Activated naive CD8-positive, alpha-beta T cell treated with anti-CD3 and anti-CD28 coated beads, Interleukin-2, amount 50 U/mL, for 24 hours (primary cell): ENCODE measurements around the gene PLCB1.
A peak's percentile ranks its signal among the peaks of the same experiment; 100 is the strongest.
"Not testable (repeated sequence)": the region's sequence is repeated elsewhere in the genome, so short reads cannot be mapped to it uniquely, and the experiment has no call there.

Experiments used
- ATAC-seq: fragments of 150-1000 bp; cut with Tn5 transposase; one replicate; pipeline ENCODE4 v1.10.0; 2021
- DNase-seq: peaks from one replicate; pipeline ENCODE4 v3.0.0; 2021
- H3K27ac Mint-ChIP-seq: one replicate; pipeline ENCODE4 v1.8.0; 2021; ENCODE audit warnings: mild to moderate bottlenecking, mixed read lengths
- H3K27me3 Mint-ChIP-seq: one replicate; pipeline ENCODE4 v1.8.0; 2021; ENCODE audit warnings: mixed read lengths
- H3K36me3 Mint-ChIP-seq: one replicate; pipeline ENCODE4 v1.8.0; 2021; ENCODE audit warnings: low read depth, mixed read lengths
- H3K4me1 Mint-ChIP-seq: one replicate; pipeline ENCODE4 v1.8.0; 2021; ENCODE audit warnings: mixed read lengths
- H3K4me3 Mint-ChIP-seq: one replicate; pipeline ENCODE4 v1.8.0; 2021; ENCODE audit warnings: mild to moderate bottlenecking, moderate library complexity, mixed read lengths
- H3K9me3 Mint-ChIP-seq: one replicate; pipeline ENCODE4 v1.8.0; 2021; ENCODE audit warnings: mixed read lengths

Gene PLCB1

DNA sequence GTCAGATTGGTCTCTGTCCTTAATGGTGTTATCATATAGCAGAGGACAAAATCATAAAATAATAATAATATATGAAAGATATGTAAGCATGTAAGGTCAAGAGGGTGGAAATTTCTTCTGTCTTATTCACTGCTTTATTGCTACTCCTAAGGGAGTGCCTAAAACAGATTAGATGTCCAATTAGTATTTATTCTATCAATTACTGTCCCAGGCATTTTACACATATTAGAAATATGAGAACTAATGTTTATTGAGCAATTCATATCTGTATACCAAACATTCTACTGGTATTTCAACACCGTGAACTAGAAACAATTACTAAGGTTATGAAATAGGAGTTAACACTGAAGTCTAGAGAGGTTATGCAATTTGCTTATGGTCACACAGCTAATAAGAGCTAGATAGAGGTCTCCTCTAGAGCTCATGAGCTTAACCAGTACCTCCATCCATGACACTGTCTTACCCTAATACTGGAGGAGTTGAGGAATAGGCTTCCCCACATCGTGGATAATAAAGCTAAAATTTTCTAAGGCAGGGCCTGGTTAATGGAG is 302.3 kb downstream of the PLCB1 start:
- DNase-seq (no peak), ATAC-seq (no peak)
- Mint-ChIP-seq H3K27ac (no peak overlapping the region), H3K4me1 (peaks cover 3% of the 10 kb centered on the region), H3K36me3 (no peaks in the 10 kb centered on the region), H3K4me3 (no peak overlapping the region), H3K27me3 (no peaks in the 10 kb centered on the region), H3K9me3 (no peaks in the 10 kb centered on the region)

DNA sequence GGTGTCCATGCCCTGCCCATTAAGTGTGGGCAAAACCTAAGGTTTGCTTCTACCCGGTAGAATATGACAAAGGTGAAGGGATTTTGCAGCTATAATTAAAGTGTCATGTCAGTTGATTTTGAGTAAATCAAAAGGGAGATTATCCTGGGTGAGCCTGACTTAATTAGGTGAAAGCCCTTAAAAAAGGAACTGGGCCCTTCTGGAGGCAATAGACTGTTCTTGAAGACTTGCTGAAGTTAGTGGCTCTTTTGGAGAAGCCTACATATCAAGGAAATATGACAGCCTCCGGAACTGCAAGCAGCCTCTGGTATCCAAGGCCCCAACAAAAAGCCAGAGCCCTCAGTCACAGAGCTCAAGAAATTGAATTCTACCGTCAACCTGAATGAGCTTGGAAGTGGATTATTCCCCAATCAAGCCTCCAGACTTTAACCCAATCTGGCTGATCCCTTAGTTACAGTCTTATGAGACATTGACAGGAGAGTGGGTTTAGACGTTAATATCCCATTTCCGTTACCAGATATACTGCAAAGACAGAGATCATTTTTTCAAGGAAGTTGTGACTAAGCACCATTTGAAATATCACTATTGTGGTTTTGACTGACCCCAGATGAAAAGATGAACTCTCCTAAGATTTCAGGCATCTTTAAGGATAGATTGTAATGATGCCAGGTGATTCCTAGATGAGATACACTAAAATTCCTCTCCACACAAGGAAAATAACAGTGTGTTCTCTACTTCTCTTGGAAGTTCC is 303.4 kb downstream of the PLCB1 start:
- Mint-ChIP-seq H3K4me1 (no peaks in the 10 kb centered on the region), H3K9me3 (no peaks in the 10 kb centered on the region), H3K27ac (no peak overlapping the region), H3K27me3 (no peaks in the 10 kb centered on the region), H3K36me3 (no peaks in the 10 kb centered on the region), H3K4me3 (no peak overlapping the region)
- DNase-seq = no peak
- ATAC-seq = no peak

GRCh38 chr20:8436938-8437337 is 304.9 kb downstream of the PLCB1 start:
- not testable (repeated sequence) for H3K9me3 Mint-ChIP-seq, ATAC-seq, H3K4me1 Mint-ChIP-seq, H3K4me3 Mint-ChIP-seq, H3K27me3 Mint-ChIP-seq, DNase-seq, H3K36me3 Mint-ChIP-seq, H3K27ac Mint-ChIP-seq

DNA sequence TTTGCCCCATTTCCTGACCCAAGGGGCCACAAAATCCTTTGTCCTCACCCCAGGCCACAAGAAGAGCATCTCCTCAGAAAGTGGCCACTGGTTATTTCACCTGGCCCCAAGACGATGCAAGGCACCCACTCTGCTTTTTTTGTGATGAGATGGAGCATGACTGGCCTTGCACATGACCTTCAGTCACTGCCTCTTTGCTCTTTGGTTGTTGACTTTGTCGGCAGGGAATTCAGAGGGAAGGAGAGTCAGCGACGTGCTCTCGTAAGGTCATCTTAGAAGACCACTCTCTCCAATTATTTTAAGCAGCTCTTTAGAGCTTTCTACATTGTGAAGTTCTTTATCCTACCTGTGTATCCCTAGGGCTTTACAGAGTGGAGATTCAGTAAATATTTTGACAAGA is 306.7 kb downstream of the PLCB1 start:
- Mint-ChIP-seq H3K27me3 (no peaks in the 10 kb centered on the region), H3K36me3 (no peaks in the 10 kb centered on the region), H3K4me1 (no peaks in the 10 kb centered on the region), H3K4me3 (no peak overlapping the region), H3K9me3 (peaks cover 2% of the 10 kb centered on the region), H3K27ac (no peak overlapping the region)
- DNase-seq (no peak), ATAC-seq (no peak)

- no peak for ATAC-seq
- Mint-ChIP-seq H3K36me3 (no peaks in the 10 kb centered on the region), H3K4me3 (no peak overlapping the region), H3K4me1 (no peaks in the 10 kb centered on the region), H3K27me3 (no peaks in the 10 kb centered on the region), H3K27ac (no peak overlapping the region), H3K9me3 (peaks cover 5% of the 10 kb centered on the region)
- no peak for DNase-seq
Measured at GRCh38 chr20:8443464-8444072, 311.5 kb downstream of the PLCB1 start.

DNA sequence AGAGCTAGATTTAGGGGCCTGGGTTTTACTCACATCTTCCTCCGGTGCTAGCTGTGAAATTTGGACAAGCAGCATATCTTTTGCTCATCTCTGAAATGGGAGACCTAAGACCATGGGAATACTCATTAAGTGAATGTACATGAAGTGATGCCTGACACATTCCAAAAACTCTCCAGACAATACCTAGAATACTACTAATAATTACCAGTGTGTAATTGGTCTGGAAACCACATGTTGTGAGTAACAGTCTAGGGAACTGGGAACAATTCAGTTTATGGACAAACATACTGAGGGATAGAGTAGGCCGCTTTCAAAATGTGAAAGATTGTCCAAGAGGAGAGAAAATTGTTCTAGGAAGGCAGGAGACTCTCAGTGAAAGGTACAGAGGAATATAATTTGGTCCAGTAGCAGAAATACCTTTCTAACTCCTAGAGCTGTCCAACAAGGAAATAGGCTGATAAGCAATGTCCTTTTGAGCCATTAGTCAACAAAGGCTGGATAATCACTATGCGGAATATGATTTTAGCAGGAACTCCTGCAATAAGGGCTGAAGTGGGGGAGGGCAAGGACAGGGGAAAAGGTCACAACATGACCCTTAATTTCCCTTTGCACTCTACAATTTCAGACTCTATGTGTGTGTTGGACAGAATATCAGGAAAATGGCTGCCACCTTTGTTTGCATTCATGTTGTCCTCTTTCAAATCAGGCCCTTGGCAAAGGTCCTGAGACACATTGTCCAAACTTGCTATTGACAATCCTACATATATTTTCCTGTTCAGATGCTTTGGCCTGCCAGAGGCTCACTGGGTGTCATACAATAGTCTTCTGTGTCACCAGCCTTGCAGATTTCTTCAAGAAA is 315.4 kb downstream of the PLCB1 start:
- no peak for ATAC-seq

GRCh38 chr20:8449123-8449522 is 317.1 kb downstream of the PLCB1 start:
- H3K27me3 Mint-ChIP-seq = peaks cover 2% of the 10 kb centered on the region
- no peak overlapping the region for H3K27ac Mint-ChIP-seq
- DNase-seq = no peak
- H3K4me3 Mint-ChIP-seq = no peak overlapping the region
- no peaks in the 10 kb centered on the region for H3K9me3 Mint-ChIP-seq
- no peaks in the 10 kb centered on the region for H3K36me3 Mint-ChIP-seq
- peaks cover 6% of the 10 kb centered on the region for H3K4me1 Mint-ChIP-seq
- ATAC-seq = no peak

More for the DNA sequence above, 315.4 kb downstream of the PLCB1 start:
- H3K9me3 Mint-ChIP-seq = peaks cover 5% of the 10 kb centered on the region
- peaks cover 2% of the 10 kb centered on the region for H3K4me1 Mint-ChIP-seq
- H3K27ac Mint-ChIP-seq = no peak overlapping the region
- H3K36me3 Mint-ChIP-seq = no peaks in the 10 kb centered on the region
- DNase-seq = no peak
- H3K27me3 Mint-ChIP-seq = peaks cover 2% of the 10 kb centered on the region
- no peak overlapping the region for H3K4me3 Mint-ChIP-seq

GRCh38 chr20:8454137-8454712 is 322.2 kb downstream of the PLCB1 start:
- Mint-ChIP-seq H3K27ac (peak overlapping the region; percentile 51), H3K36me3 (no peaks in the 10 kb centered on the region), H3K27me3 (peaks cover 2% of the 10 kb centered on the region), H3K9me3 (no peaks in the 10 kb centered on the region), H3K4me1 (peaks cover 19% of the 10 kb centered on the region), H3K4me3 (no peak overlapping the region)
- DNase-seq (peak; percentile 18), ATAC-seq (peak; percentile 99)

GRCh38 chr20:8456765-8457164 is 324.7 kb downstream of the PLCB1 start:
- Mint-ChIP-seq H3K9me3 (no peaks in the 10 kb centered on the region), H3K27ac (no peak overlapping the region), H3K4me1 (peaks cover 18% of the 10 kb centered on the region), H3K36me3 (no peaks in the 10 kb centered on the region), H3K27me3 (no peaks in the 10 kb centered on the region), H3K4me3 (no peak overlapping the region)
- no peak for DNase-seq
- ATAC-seq = no peak

- DNase-seq = no peak
- H3K4me3 Mint-ChIP-seq = no peak overlapping the region
- ATAC-seq = no peak
- no peaks in the 10 kb centered on the region for H3K27me3 Mint-ChIP-seq
- H3K36me3 Mint-ChIP-seq = no peaks in the 10 kb centered on the region
- peaks cover 18% of the 10 kb centered on the region for H3K4me1 Mint-ChIP-seq
- H3K9me3 Mint-ChIP-seq = no peaks in the 10 kb centered on the region
- H3K27ac Mint-ChIP-seq = no peak overlapping the region
Measured at GRCh38 chr20:8457978-8458377, 325.9 kb downstream of the PLCB1 start.

DNA sequence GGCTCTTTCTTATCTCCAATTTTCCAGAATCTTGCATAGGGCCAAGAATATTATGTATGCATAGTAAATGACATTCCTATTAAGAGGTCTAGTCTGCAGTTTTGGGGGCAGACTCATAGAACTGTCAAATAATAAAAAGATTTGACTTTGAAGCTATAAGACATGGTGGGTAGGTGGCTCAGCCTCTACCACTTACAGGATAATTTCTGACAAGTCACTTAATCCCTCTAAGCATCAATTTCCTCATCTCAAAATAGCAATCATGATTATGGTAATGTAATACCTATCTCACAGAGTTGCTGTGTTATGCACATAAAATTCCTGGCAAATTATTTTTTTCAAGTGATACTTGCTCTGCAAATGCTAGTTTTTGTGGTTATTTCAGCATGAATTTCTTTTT is 329.1 kb downstream of the PLCB1 start:
- no peak overlapping the region for H3K27ac Mint-ChIP-seq
- no peaks in the 10 kb centered on the region for H3K27me3 Mint-ChIP-seq
- H3K4me3 Mint-ChIP-seq = no peak overlapping the region
- H3K9me3 Mint-ChIP-seq = peaks cover 12% of the 10 kb centered on the region
- peaks cover 2% of the 10 kb centered on the region for H3K4me1 Mint-ChIP-seq
- peaks cover 3% of the 10 kb centered on the region for H3K36me3 Mint-ChIP-seq
- DNase-seq = no peak
- no peak for ATAC-seq

- H3K9me3 Mint-ChIP-seq = peaks cover 16% of the 10 kb centered on the region
- ATAC-seq (no peak), DNase-seq (no peak)
- no peak overlapping the region for H3K27ac Mint-ChIP-seq
- H3K4me3 Mint-ChIP-seq = no peak overlapping the region
- peaks cover 3% of the 10 kb centered on the region for H3K36me3 Mint-ChIP-seq
- H3K27me3 Mint-ChIP-seq = no peaks in the 10 kb centered on the region
- no peaks in the 10 kb centered on the region for H3K4me1 Mint-ChIP-seq
Measured at GRCh38 chr20:8464368-8464767, 332.3 kb downstream of the PLCB1 start.

- DNase-seq = not testable (repeated sequence)
- peaks cover 16% of the 10 kb centered on the region for H3K9me3 Mint-ChIP-seq
Measured at GRCh38 chr20:8466781-8467180, 334.7 kb downstream of the PLCB1 start.

DNA sequence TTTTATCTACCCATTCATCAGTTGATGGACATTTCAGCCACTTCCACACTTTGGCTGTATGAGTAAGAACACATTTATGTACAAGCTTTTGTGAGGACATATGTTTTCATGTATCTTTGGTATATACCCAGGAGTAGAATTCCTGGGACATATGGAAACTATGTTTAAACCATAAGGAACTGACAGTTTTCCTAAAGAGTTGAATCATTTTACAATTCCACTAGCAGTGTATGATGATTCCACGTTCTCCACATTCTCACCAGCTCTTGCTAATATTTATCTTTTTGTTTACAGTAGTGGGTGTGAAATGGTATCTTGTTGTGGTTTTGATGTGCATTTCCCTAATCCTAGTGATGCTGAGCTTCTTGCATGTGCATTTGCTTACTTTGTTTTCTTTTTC is 338.1 kb downstream of the PLCB1 start:
- ATAC-seq (no peak), DNase-seq (no peak)
- Mint-ChIP-seq H3K27ac (no peak overlapping the region), H3K27me3 (no peaks in the 10 kb centered on the region), H3K36me3 (no peaks in the 10 kb centered on the region), H3K4me1 (no peaks in the 10 kb centered on the region), H3K9me3 (peaks cover 7% of the 10 kb centered on the region), H3K4me3 (no peak overlapping the region)

More at GRCh38 chr20:8466781-8467180, 334.7 kb downstream of the PLCB1 start:
- H3K36me3 Mint-ChIP-seq, H3K4me1 Mint-ChIP-seq, H3K27me3 Mint-ChIP-seq, H3K4me3 Mint-ChIP-seq, ATAC-seq, H3K27ac Mint-ChIP-seq: not testable (repeated sequence)
